H1 (cell line): Measurements from ENCODE around the gene TMEM178B. TPM values are rescaled to one million over a fixed set of nuclear protein-coding genes. Genes with fewer than 3 reads are reported as not detected.

Experiments
- CTBP2 ChIP-seq: IDR thresholded peaks from 2 replicates; pipeline ENCODE4 v1.7.0; 2011; ENCODE audit warnings: borderline replicate concordance, mild to moderate bottlenecking, moderate library complexity, mixed read lengths, low read length; ENCODE audit not compliant: insufficient read depth, insufficient read length
- EGR1 ChIP-seq: IDR thresholded peaks from 2 replicates; pipeline ENCODE4 v1.6.1; 2011; ENCODE audit warnings: low read depth, low read length, borderline replicate concordance
- EP300 ChIP-seq, 2 experiments: IDR thresholded peaks; 1 replicate in 1 of 2; 2 replicates in 1 of 2; pipeline ENCODE4 v1.6.1; 2011 to 2012; ENCODE audit warnings: low read depth in 2 of 2, low read length in 2 of 2, mild to moderate bottlenecking in 2 of 2, borderline replicate concordance in 1 of 2, inconsistent platforms in 1 of 2, moderate library complexity in 1 of 2
- EZH2 ChIP-seq: fragments of 200-600 bp; sonication (generic); IDR thresholded peaks from 2 replicates; pipeline ENCODE4 v1.7.1; 2012; ENCODE audit warnings: low read depth, mild to moderate bottlenecking, moderate library complexity, low read length, inconsistent platforms; ENCODE audit not compliant: severe bottlenecking
- SAP30 ChIP-seq: fragments of 300-600 bp; sonication (generic); IDR thresholded peaks from 2 replicates; pipeline ENCODE4 v1.7.1; 2012; ENCODE audit warnings: low read length, moderate library complexity, mild to moderate bottlenecking, inconsistent platforms; ENCODE audit not compliant: insufficient read depth, insufficient replicate concordance
- SIRT6 ChIP-seq: IDR thresholded peaks from one replicate; pipeline ENCODE4 v1.7.1; 2012; ENCODE audit warnings: low read length, inconsistent platforms
- SP4 ChIP-seq: IDR thresholded peaks from 2 replicates; pipeline ENCODE4 v1.6.1; 2012; ENCODE audit warnings: low read length, inconsistent platforms
- polyA plus RNA-seq, 7 experiments: library from polyadenylated mRNA; depleted of rRNA in 3 of 7; stranded (reverse) in 5 of 7; unstranded in 2 of 7; fragments of >200 nt in 5 of 7; fragments of 200-250 nt in 2 of 7; gene quantifications; 1 replicate in 5 of 7; 2 replicates in 1 of 7; 4 replicates in 1 of 7; pipeline versions ENCODE4 v1.2.1 to v1.2.3, GENCODE V29; 2011 to 2013; ENCODE audit warnings: missing spikeins in 2 of 7, mixed read lengths in 2 of 7
- total RNA-seq: library from RNA; stranded (reverse); fragmentation: NEBNext Ultra II Directional; extraction: Animal tissue kit (Norgen Biotek cat#: 25700); gene quantifications from 2 replicates; pipeline ENCODE4 v1.2.1, GENCODE V29; 2021
- TF ChIP-seq, protein P1 (sequence below): IDR thresholded peaks from 2 replicates; pipeline ENCODE4 v1.6.1; 2012; ENCODE audit warnings: low read length, inconsistent platforms

TMEM178B gene
- total and polyA plus RNA-seq, 2 of the 8 experiments (the other 6 are each of a cell fraction or from before 2014, with no cell fraction given): 5.3 to 18.1 TPM

GRCh38 chr7:141407893-141408292 lies 334.0 kb downstream of the TMEM178B start (continued):
- TF ChIP-seq SAP30: no peak
- no peak for TF ChIP-seq SP4
- TF ChIP-seq EZH2: no peak
- TF ChIP-seq SIRT6: no peak
- TF ChIP-seq, protein P1, sequence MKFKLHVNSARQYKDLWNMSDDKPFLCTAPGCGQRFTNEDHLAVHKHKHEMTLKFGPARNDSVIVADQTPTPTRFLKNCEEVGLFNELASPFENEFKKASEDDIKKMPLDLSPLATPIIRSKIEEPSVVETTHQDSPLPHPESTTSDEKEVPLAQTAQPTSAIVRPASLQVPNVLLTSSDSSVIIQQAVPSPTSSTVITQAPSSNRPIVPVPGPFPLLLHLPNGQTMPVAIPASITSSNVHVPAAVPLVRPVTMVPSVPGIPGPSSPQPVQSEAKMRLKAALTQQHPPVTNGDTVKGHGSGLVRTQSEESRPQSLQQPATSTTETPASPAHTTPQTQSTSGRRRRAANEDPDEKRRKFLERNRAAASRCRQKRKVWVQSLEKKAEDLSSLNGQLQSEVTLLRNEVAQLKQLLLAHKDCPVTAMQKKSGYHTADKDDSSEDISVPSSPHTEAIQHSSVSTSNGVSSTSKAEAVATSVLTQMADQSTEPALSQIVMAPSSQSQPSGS: no peak
- no peak for TF ChIP-seq EP300 (IDR thresholded peaks at IDR 0.05; ENCODE audit: borderline replicate concordance in 1 of 2, low read depth in 2 of 2, low read length in 2 of 2)
- no peak for TF ChIP-seq EGR1
- TF ChIP-seq CTBP2: no peak
